HCT116 (cell line): Measurements from ENCODE around the gene TUBB1. TPM values are rescaled to one million over a fixed set of nuclear protein-coding genes. Genes with fewer than 3 reads are reported as not detected.

Experiments used
- ATAC-seq: fragments of 200-7000 bp; cut with Tn5 transposase; 2 replicates; pipeline ENCODE4 v1.9.1; 2020; ENCODE audit warnings: mild to moderate bottlenecking, moderate library complexity
- BruUV-seq: library from RNA; stranded (reverse); fragments of 400-500 nt; replicated peaks from 2 replicates; lab custom pipeline; 2021; lab: Mats Ljungman, UMichigan
- CTCF ChIA-PET: fragments of 300-600 bp; sonication (Branson Sonifier 250); formaldehyde crosslinking; loops from one replicate; lab custom pipeline; 2021; ENCODE audit warnings: antibody characterized with exemption; lab: Charles Lee
- POLR2A ChIA-PET: fragments of 300-600, 350-600 bp; sonication (Branson Sonifier 250); formaldehyde crosslinking; loops from one replicate; lab custom pipeline; 2021; ENCODE audit warnings: antibody characterized with exemption; lab: Charles Lee
- RAD21 ChIA-PET, 2 experiments: fragments of 300-600 bp; sonication (Branson Sonifier 250); formaldehyde crosslinking; loops; one replicate each; lab custom pipeline; 2023; ENCODE audit warnings: low total read pairs in 2 of 2; ENCODE audit not compliant: uncharacterized antibody in 2 of 2, unreplicated experiment in 2 of 2, low non-redundant PET in 1 of 2; lab: Charles Lee
- DNase-seq: peaks from one replicate; pipeline ENCODE4 v3.0.0-alpha.2; 2010; ENCODE audit warnings: low read depth, low spot score
- H2AFZ ChIP-seq: fragments of 200-600 bp; shearing (Covaris generic), sonication (generic); 2 replicates; pipeline ENCODE4 v1.6.1; 2017; ENCODE audit warnings: low read depth, mixed run types, mixed read lengths, antibody characterized with exemption, low read length; ENCODE audit not compliant: poor library complexity, severe bottlenecking
- H3K27ac ChIP-seq: 2 replicates; pipeline ENCODE4 v1.5.1; 2012; ENCODE audit warnings: low read depth, low read length
- H3K27me3 ChIP-seq: fragments of 200-600 bp; sonication (generic); 2 replicates; pipeline ENCODE4 v1.6.1; 2016; ENCODE audit warnings: mixed run types, low read length, mixed read lengths; ENCODE audit not compliant: insufficient read depth
- H3K36me3 ChIP-seq, 2 experiments: fragments of 200-500 bp in 1 of 2; fragments of 200-600 bp in 1 of 2; sonication (Bioruptor generic) in 1 of 2; sonication (generic) in 1 of 2; 2 replicates each; pipeline versions ENCODE4 v1.5.1 to v1.6.1; 2014 to 2016; ENCODE audit warnings: low read length in 2 of 2, inconsistent platforms in 1 of 2, mixed read lengths in 1 of 2, mixed run types in 1 of 2; ENCODE audit not compliant: insufficient read depth in 2 of 2, control insufficient read depth in 1 of 2
- H3K4me1 ChIP-seq, 2 experiments: fragments of 200-600 bp in 1 of 2; sonication (generic) in 1 of 2; 2 replicates each; pipeline versions ENCODE4 v1.5.1 to v1.6.1; 2012 to 2017; ENCODE audit warnings: low read length in 2 of 2, inconsistent platforms in 1 of 2, mild to moderate bottlenecking in 1 of 2, mixed read lengths in 1 of 2, mixed run types in 1 of 2, moderate library complexity in 1 of 2; ENCODE audit not compliant: insufficient read depth in 2 of 2, control insufficient read depth in 1 of 2
- H3K4me2 ChIP-seq: fragments of 200-600 bp; sonication (generic); 2 replicates; pipeline ENCODE4 v1.6.1; 2017; ENCODE audit warnings: mixed run types, low read length, mixed read lengths
- H3K4me3 ChIP-seq, 2 experiments: fragments of 200-600 bp in 1 of 2; sonication (generic) in 1 of 2; replicated peaks in 1 of 2; 2 replicates each; pipeline ENCODE4 v1.5.1; 2011 to 2016; ENCODE audit warnings: low read length in 2 of 2, control low read depth in 1 of 2, low read depth in 1 of 2, mild to moderate bottlenecking in 1 of 2, mixed read lengths in 1 of 2, mixed run types in 1 of 2
- H3K79me2 ChIP-seq: fragments of 200-600 bp; sonication (generic); 2 replicates; pipeline ENCODE4 v1.6.1; 2017; ENCODE audit warnings: mild to moderate bottlenecking, mixed run types, low read length, moderate library complexity, mixed read lengths; ENCODE audit not compliant: insufficient read depth
- H3K9ac ChIP-seq: fragments of 200-600 bp; sonication (generic); 2 replicates; pipeline ENCODE4 v1.6.1; 2016; ENCODE audit warnings: low read length, mixed read lengths
- H3K9me2 ChIP-seq: fragments of 200-600 bp; sonication (generic), shearing (Covaris generic); 2 replicates; pipeline ENCODE4 v1.6.1; 2017; ENCODE audit warnings: mixed run types, mild to moderate bottlenecking, moderate library complexity; ENCODE audit not compliant: insufficient read depth
- H3K9me3 ChIP-seq, 2 experiments: fragments of 200-500 bp in 1 of 2; fragments of 200-600 bp in 1 of 2; sonication (Bioruptor generic) in 1 of 2; sonication (generic) in 1 of 2; 2 replicates each; pipeline ENCODE4 v1.6.1; 2014 to 2017; ENCODE audit warnings: low read length in 2 of 2, mixed read lengths in 2 of 2, inconsistent platforms in 1 of 2, low read depth in 1 of 2, mild to moderate bottlenecking in 1 of 2, mixed run types in 1 of 2, moderate library complexity in 1 of 2; ENCODE audit not compliant: control insufficient read depth in 1 of 2, insufficient read depth in 1 of 2
- H4K20me1 ChIP-seq: fragments of 200-600 bp; sonication (generic), shearing (Covaris generic); 2 replicates; pipeline ENCODE4 v1.6.1; 2017; ENCODE audit warnings: mixed run types, mild to moderate bottlenecking, moderate library complexity; ENCODE audit not compliant: insufficient read depth
- EZH2phosphoT487 ChIP-seq: fragments of 200-600 bp; IDR thresholded peaks from 2 replicates; pipeline ENCODE4 v1.6.1; 2018; ENCODE audit warnings: antibody characterized with exemption, borderline replicate concordance
- POLR2A ChIP-seq: IDR thresholded peaks from 2 replicates; pipeline ENCODE4 v1.7.0; 2011; ENCODE audit warnings: borderline replicate concordance; ENCODE audit not compliant: insufficient read depth, insufficient read length; ENCODE audit errors: extremely low read depth
- RAD21 ChIP-seq: IDR thresholded peaks from 2 replicates; pipeline ENCODE4 v1.6.1; 2012; ENCODE audit warnings: low read depth, mild to moderate bottlenecking
- REST ChIP-seq: IDR thresholded peaks from 2 replicates; pipeline ENCODE4 v1.6.1; 2012; ENCODE audit warnings: low read depth
- intact Hi-C: fragments of 100-400 bp; cut with micrococcal nuclease; formaldehyde crosslinking; loops from 2 replicates; pipeline ENCODE4 v1.10.0; 2022
- total RNA-seq: library from RNA; stranded (reverse); gene quantifications from one replicate; pipeline ENCODE4 v1.2.1, GENCODE V29; 2021; ENCODE audit not compliant: unreplicated experiment

TUBB1 gene
- total RNA-seq, 1 experiment from 2014 or later, result not detected

GRCh38 chr20:59028812-59029211, 9.6 kb downstream of the TUBB1 start:
- Histone ChIP-seq H3K27me3 (no peaks in the 10 kb centered on the region), H3K4me1 (peaks cover 10 to 24% of the 10 kb centered on the region in 2 experiments), H3K9ac (no peak overlapping the region), H3K9me2 (no peaks in the 10 kb centered on the region), H2AFZ (no peak overlapping the region), H3K4me2 (no peak overlapping the region), H3K4me3 (no peak overlapping the region), H3K79me2 (peaks cover 75% of the 10 kb centered on the region), H3K27ac (no peak overlapping the region), H4K20me1 (peaks cover 30% of the 10 kb centered on the region; the same call in 1 of the 2 replicates), H3K9me3 (no peaks in the 10 kb centered on the region), H3K36me3 (peaks cover 36 to 54% of the 10 kb centered on the region in 2 experiments)
- POLR2A ChIA-PET, result no interaction called here
- DNase-seq (no peak), ATAC-seq (no peak)
- CTCF ChIA-PET, result no interaction called here
- RAD21 ChIA-PET, result no interaction called here
- intact Hi-C loops, result no loop called here
- TF ChIP-seq EZH2phosphoT487 (no peak), POLR2A (no peak), RAD21 (no peak), REST (no peak)
- BruUV-seq, result no TSS peak
